GM18507 (cell line): ENCODE data around the gene ZNF670.

Experiments
- DNase-seq: peaks from one replicate; pipeline ENCODE4 v3.0.0; 2011; ENCODE audit warnings: low read depth; ENCODE audit not compliant: insufficient read length; ENCODE audit errors: extremely low spot score
- FAIRE-seq: peaks from 2 replicates; lab custom pipeline; 2011; peaks lifted over from hg19 to GRCh38; lab: Jason Lieb, UNC

ZNF670 gene

GRCh38 chr1:247105966-247106365, 27.4 kb upstream of the ZNF670 start:
- FAIRE-seq: no peak
- no peak for DNase-seq

- DNase-seq (no peak), FAIRE-seq (no peak)
Observed at GRCh38 chr1:247104965-247105364, 26.4 kb upstream of the ZNF670 start.

GRCh38 chr1:247103859-247104591, 25.4 kb upstream of the ZNF670 start, which contains the start of gene ZNF669:
Gene ZNF669 (minus strand): TSS chr1:247104356. CDS start chr1:247104199, 157 bp downstream.
- FAIRE-seq: peak; percentile 93
- DNase-seq: peak; percentile 86

GRCh38 chr1:247102381-247102780, 23.8 kb upstream of the ZNF670 start:
- DNase-seq: no peak
- no peak for FAIRE-seq

GRCh38 chr1:247100676-247101279, 22.2 kb upstream of the ZNF670 start:
- no peak for DNase-seq
- no peak for FAIRE-seq

GRCh38 chr1:247096958-247097357, 18.3 kb upstream of the ZNF670 start:
- DNase-seq: no peak
- FAIRE-seq: no peak

- DNase-seq (no peak), FAIRE-seq (no peak)
Observed at GRCh38 chr1:247096544-247096943, 17.9 kb upstream of the ZNF670 start.

- no peak for DNase-seq
- no peak for FAIRE-seq
Observed at GRCh38 chr1:247096112-247096511, 17.5 kb upstream of the ZNF670 start.

GRCh38 chr1:247090455-247090854, 11.8 kb upstream of the ZNF670 start:
- FAIRE-seq: no peak
- DNase-seq: no peak

- DNase-seq (no peak), FAIRE-seq (no peak)
Observed at GRCh38 chr1:247089616-247090375, 11.2 kb upstream of the ZNF670 start.

- FAIRE-seq (no peak), DNase-seq (no peak)
Observed at GRCh38 chr1:247088967-247089366, 10.4 kb upstream of the ZNF670 start.

- DNase-seq: no peak
Observed at GRCh38 chr1:247087256-247087655, 8.6 kb upstream of the ZNF670 start.

GRCh38 chr1:247085310-247085709, 6.7 kb upstream of the ZNF670 start:
- no peak for FAIRE-seq
- no peak for DNase-seq

More at GRCh38 chr1:247087256-247087655, 8.6 kb upstream of the ZNF670 start:
- FAIRE-seq: no peak

GRCh38 chr1:247084771-247085170, 6.2 kb upstream of the ZNF670 start:
- DNase-seq: no peak
- FAIRE-seq: no peak

- no peak for FAIRE-seq
- DNase-seq: no peak
Observed at GRCh38 chr1:247079141-247079874, 697 bp upstream of the ZNF670 start.

GRCh38 chr1:247077876-247078257, 744 bp downstream of the ZNF670 start:
- DNase-seq (no peak), FAIRE-seq (peak; percentile 60)

- FAIRE-seq: no peak
- DNase-seq: no peak
Observed at GRCh38 chr1:247077213-247077612, 1.4 kb downstream of the ZNF670 start.

- no peak for FAIRE-seq
- no peak for DNase-seq
Observed at GRCh38 chr1:247070645-247071044, 8.0 kb downstream of the ZNF670 start.

GRCh38 chr1:247064304-247064703, 14.3 kb downstream of the ZNF670 start:
- FAIRE-seq (no peak), DNase-seq (no peak)

- FAIRE-seq: no peak
- no peak for DNase-seq
Observed at GRCh38 chr1:247060771-247061170, 17.8 kb downstream of the ZNF670 start.
